Epithelial cell of esophagus (primary cell): ENCODE data around the gene CAPN10.

Experiments
- DNase-seq: peaks from one replicate; pipeline ENCODE4 v3.0.0; 2010; ENCODE audit warnings: low read depth
- H3K4me3 ChIP-seq: 2 replicates; pipeline ENCODE4 v1.5.1; 2011; ENCODE audit warnings: mild to moderate bottlenecking, low read length, control low read depth
- CTCF ChIP-seq: IDR thresholded peaks from 2 replicates; pipeline ENCODE4 v1.5.1; 2011; ENCODE audit warnings: low read depth, mild to moderate bottlenecking, low read length, control low read depth, inconsistent platforms; ENCODE audit not compliant: insufficient read depth; ENCODE audit errors: missing control alignments

The CAPN10 gene

DNA sequence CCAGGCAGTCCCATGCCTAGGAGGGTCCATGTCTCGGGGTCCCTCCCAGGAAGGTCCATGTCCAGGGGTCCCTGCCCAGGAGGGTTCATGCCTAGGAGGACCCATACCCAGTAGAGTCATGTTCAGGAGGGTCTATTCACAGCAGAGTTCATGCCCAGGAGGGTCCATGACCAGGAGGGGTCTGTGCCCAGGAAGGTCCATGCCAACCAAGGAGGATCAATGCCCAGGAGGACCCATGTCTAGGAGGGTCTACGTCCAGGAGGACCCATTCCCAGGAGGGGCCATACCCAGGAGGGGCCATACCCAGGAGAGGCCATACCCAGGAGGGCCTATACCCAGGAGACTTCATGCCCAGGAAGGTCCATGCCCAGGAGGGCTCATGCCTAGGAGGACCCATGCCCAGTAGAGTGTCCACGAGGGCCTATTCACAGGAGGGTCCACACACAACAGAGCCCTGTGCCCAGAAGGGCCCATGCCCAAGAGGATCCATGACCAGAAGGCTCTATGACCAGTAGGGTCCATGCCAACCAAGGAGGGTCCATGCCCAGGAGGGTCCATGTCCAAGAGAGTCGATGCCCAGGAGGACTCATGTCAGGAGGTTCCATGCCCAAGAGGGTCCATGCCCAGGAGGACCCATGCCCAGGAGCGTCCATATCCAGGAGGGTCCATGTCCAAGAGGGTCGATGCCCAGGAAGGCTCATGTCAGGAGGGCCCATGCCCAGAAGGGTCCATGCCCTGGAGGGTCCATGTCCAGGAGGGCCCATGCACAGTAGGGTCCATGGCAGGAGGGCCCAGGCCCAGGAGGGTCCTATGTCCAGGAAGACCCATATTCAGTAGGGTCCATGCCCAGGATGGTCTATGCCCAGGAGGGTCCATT is 48.8 kb downstream of the CAPN10 start:
- no peak for DNase-seq
- TF ChIP-seq CTCF, result no peak
- H3K4me3 ChIP-seq, result no peak overlapping the region

GRCh38 chr2:240635998-240636547 is 49.5 kb downstream of the CAPN10 start:
- TF ChIP-seq CTCF, result no peak
- no peak overlapping the region for H3K4me3 ChIP-seq
- DNase-seq, result no peak

- no peak for TF ChIP-seq CTCF
- H3K4me3 ChIP-seq, result no peak overlapping the region
- DNase-seq, result no peak
These were observed 50.1 kb downstream of the CAPN10 start for GRCh38 chr2:240636563-240637115.

DNA sequence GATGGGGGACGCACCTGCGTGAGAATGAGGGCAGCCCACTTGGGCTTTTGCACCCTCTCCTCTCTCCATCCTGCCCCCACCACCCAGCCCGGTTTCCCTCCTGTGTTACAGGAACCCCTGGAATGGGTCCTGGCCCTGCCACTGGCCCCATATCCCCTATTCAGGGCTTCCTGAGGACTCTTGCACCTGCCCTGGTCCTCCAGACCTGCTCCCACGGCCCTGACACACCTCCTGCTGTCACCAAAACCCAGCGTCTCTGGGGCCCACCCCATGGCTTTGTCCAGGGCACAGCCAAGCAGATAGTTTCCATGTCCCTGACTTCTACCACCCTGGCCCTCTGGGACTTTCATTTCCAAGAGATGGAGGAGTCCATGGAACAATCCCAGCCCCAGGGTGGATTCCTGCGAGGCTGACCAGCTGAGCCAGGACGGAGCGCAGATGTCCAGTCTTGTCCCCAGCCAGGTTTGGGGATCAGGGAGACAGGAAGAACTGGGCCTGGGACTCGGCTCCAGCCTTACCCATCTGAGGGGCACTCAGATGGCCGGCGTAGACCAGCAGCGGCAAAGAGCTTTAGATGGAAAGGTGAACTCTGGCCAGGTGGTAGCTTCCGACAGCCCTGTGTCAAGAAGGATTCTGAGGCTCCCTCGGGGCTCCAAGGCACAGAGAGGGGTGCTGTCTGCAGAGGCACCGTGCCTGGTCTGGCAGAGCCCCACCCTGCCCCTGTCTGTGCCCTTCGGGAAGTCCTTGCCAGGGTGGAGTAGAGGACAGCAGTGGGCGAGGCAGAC is 50.8 kb downstream of the CAPN10 start:
- no peak for TF ChIP-seq CTCF
- DNase-seq, result no peak

DNA sequence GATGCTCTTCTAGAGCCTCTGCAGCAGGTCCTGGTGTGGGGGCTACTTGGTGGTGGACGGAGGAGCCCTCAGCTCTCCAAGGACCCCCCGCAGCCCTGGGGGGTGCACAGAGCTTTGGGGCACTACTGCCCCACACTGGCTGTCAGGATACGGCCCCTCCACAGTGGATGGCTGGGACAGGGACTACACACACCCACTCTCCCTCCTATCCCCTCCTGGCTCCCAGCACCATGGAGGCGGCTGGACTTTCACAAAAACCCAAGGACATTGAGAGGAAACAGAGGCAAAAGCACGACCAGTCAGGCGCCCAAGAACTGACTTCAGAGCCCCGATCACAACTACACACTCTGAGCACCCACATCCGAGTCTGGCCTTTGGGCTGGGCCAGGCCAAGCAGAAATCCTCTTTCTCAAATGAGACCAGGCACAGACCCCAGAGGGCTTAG is 51.4 kb downstream of the CAPN10 start:
- H3K4me3 ChIP-seq, result no peak overlapping the region
- no peak for DNase-seq
- no peak for TF ChIP-seq CTCF

More for the DNA sequence above, 50.8 kb downstream of the CAPN10 start:
- H3K4me3 ChIP-seq, result no peak overlapping the region

DNA sequence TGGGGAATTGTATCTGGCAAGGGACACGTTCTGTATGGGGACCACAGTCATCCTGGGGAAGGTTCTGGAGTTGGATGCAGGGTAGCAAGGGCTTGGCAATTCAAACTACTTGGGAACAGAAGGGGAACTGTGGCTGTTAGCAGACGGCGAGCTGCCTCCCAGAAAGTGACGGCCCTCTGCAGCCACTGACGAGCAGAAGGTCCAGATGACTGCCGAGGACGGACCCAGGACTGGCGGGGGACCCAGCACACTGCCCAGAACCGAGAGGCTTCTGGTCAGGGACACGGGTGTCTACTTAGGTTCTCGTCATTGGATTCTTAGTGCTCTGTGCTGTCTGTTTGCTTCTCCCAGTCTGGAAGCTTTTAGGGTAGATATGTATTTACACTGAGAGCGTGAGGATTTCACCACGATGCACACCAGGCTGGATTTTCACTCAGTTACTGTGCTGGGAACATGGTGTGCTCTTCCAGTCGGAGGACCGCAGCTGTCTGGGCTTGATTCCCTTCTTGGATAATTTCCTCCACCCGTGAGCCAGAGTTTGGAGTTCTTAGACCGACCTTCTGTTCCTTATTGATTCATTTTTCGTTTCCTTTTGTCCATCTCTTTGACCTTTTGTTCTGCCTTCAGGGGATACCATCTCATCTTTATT is 52.1 kb downstream of the CAPN10 start:
- no peak for TF ChIP-seq CTCF
- no peak overlapping the region for H3K4me3 ChIP-seq
- DNase-seq, result no peak
